ENCODE results near the gene AMOT. TPM values are rescaled to one million over a fixed set of nuclear protein-coding genes. Genes with fewer than 3 reads are reported as not detected.

Gene AMOT
- total RNA-seq, 1 donor from 2014 or later: 31.2 TPM

GRCh38 chrX:112835019-112835418 lies 5.6 kb downstream of the AMOT start:
- TF ChIP-seq CTCF (IDR thresholded peaks at IDR 0.05; ENCODE audit: unreplicated experiment): no peak
- H3K36me3 Mint-ChIP-seq (ENCODE audit: low read depth, unreplicated experiment): no peaks in the 10 kb centered on the region
- peaks cover 4% of the 10 kb centered on the region for H3K27me3 Mint-ChIP-seq (ENCODE audit: unreplicated experiment)
- H3K9me3 Mint-ChIP-seq (ENCODE audit: unreplicated experiment): no peaks in the 10 kb centered on the region
- no peak for DNase-seq (ENCODE audit: low spot score)
- no peak overlapping the region for H3K4me3 Mint-ChIP-seq (ENCODE audit: unreplicated experiment)
- H3K4me1 Mint-ChIP-seq (ENCODE audit: unreplicated experiment): peaks cover under 1% of the 10 kb centered on the region
- H3K27ac Mint-ChIP-seq (ENCODE audit: unreplicated experiment): no peak overlapping the region

- Mint-ChIP-seq H3K9me3 (ENCODE audit: unreplicated experiment) (no peaks in the 10 kb centered on the region), H3K36me3 (ENCODE audit: low read depth, unreplicated experiment) (no peaks in the 10 kb centered on the region), H3K4me3 (ENCODE audit: unreplicated experiment) (no peak overlapping the region), H3K27ac (ENCODE audit: unreplicated experiment) (no peak overlapping the region), H3K4me1 (ENCODE audit: unreplicated experiment) (no peaks in the 10 kb centered on the region), H3K27me3 (ENCODE audit: unreplicated experiment) (no peaks in the 10 kb centered on the region)
- no peak for DNase-seq (ENCODE audit: low spot score)
- no peak for TF ChIP-seq CTCF (IDR thresholded peaks at IDR 0.05; ENCODE audit: unreplicated experiment)
Observed at GRCh38 chrX:112834031-112834845, 6.4 kb downstream of the AMOT start.

- Mint-ChIP-seq H3K4me3 (ENCODE audit: unreplicated experiment) (no peak overlapping the region), H3K9me3 (ENCODE audit: unreplicated experiment) (no peaks in the 10 kb centered on the region), H3K4me1 (ENCODE audit: unreplicated experiment) (no peaks in the 10 kb centered on the region), H3K27ac (ENCODE audit: unreplicated experiment) (no peak overlapping the region), H3K27me3 (ENCODE audit: unreplicated experiment) (no peaks in the 10 kb centered on the region), H3K36me3 (ENCODE audit: low read depth, unreplicated experiment) (no peaks in the 10 kb centered on the region)
- TF ChIP-seq CTCF (IDR thresholded peaks at IDR 0.05; ENCODE audit: unreplicated experiment): no peak
- no peak for DNase-seq (ENCODE audit: low spot score)
Observed at GRCh38 chrX:112832481-112833095, 8.0 kb downstream of the AMOT start.

- H3K36me3 Mint-ChIP-seq (ENCODE audit: low read depth, unreplicated experiment): no peaks in the 10 kb centered on the region
- H3K27ac Mint-ChIP-seq (ENCODE audit: unreplicated experiment): no peak overlapping the region
- no peak for TF ChIP-seq CTCF (IDR thresholded peaks at IDR 0.05; ENCODE audit: unreplicated experiment)
- DNase-seq (ENCODE audit: low spot score): no peak
- H3K4me3 Mint-ChIP-seq (ENCODE audit: unreplicated experiment): no peak overlapping the region
- no peaks in the 10 kb centered on the region for H3K9me3 Mint-ChIP-seq (ENCODE audit: unreplicated experiment)
- H3K4me1 Mint-ChIP-seq (ENCODE audit: unreplicated experiment): no peaks in the 10 kb centered on the region
- H3K27me3 Mint-ChIP-seq (ENCODE audit: unreplicated experiment): no peaks in the 10 kb centered on the region
Observed at GRCh38 chrX:112830540-112830939, 10.1 kb downstream of the AMOT start.

GRCh38 chrX:112827292-112827903 lies 13.2 kb downstream of the AMOT start:
- H3K36me3 Mint-ChIP-seq (ENCODE audit: low read depth, unreplicated experiment): no peaks in the 10 kb centered on the region

More at GRCh38 chrX:112827292-112827903, 13.2 kb downstream of the AMOT start:
- H3K27ac Mint-ChIP-seq (ENCODE audit: unreplicated experiment): no peak overlapping the region
- no peaks in the 10 kb centered on the region for H3K4me1 Mint-ChIP-seq (ENCODE audit: unreplicated experiment)
- H3K27me3 Mint-ChIP-seq (ENCODE audit: unreplicated experiment): no peaks in the 10 kb centered on the region
- no peak for TF ChIP-seq CTCF (IDR thresholded peaks at IDR 0.05; ENCODE audit: unreplicated experiment)
- H3K4me3 Mint-ChIP-seq (ENCODE audit: unreplicated experiment): no peak overlapping the region
- DNase-seq (ENCODE audit: low spot score): no peak
- H3K9me3 Mint-ChIP-seq (ENCODE audit: unreplicated experiment): no peaks in the 10 kb centered on the region
